ENCODE data around the gene FADS6.

GRCh38 chr17:74851612-74852236, 41.7 kb downstream of the FADS6 start:
- TF ChIP-seq, protein P1, sequence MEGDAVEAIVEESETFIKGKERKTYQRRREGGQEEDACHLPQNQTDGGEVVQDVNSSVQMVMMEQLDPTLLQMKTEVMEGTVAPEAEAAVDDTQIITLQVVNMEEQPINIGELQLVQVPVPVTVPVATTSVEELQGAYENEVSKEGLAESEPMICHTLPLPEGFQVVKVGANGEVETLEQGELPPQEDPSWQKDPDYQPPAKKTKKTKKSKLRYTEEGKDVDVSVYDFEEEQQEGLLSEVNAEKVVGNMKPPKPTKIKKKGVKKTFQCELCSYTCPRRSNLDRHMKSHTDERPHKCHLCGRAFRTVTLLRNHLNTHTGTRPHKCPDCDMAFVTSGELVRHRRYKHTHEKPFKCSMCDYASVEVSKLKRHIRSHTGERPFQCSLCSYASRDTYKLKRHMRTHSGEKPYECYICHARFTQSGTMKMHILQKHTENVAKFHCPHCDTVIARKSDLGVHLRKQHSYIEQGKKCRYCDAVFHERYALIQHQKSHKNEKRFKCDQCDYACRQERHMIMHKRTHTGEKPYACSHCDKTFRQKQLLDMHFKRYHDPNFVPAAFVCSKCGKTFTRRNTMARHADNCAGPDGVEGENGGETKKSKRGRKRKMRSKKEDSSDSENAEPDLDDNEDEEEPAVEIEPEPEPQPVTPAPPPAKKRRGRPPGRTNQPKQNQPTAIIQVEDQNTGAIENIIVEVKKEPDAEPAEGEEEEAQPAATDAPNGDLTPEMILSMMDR (IDR thresholded peaks at IDR 0.05; ENCODE audit: poor library complexity, severe bottlenecking): no peak
- TF ChIP-seq POLR2AphosphoS5 (IDR thresholded peaks at IDR 0.05) (no peak), EZH2 (IDR thresholded peaks at IDR 0.05; ENCODE audit: borderline replicate concordance, insufficient read depth, low read length, poor library complexity, severe bottlenecking) (no peak)
